Brain microvascular endothelial cell (primary cell): Measurements from ENCODE around the gene SETMAR.

Experiments used
- DNase-seq: peaks from one replicate; pipeline ENCODE4 v3.0.0-alpha.2; 2020
- H3K27ac ChIP-seq: fragments of 250-450 bp; sonication (Bioruptor Pico); 2 replicates; pipeline ENCODE4 v1.5.1; 2020; ENCODE audit warnings: mild to moderate bottlenecking, moderate library complexity
- H3K27me3 ChIP-seq: fragments of 250-450 bp; sonication (Bioruptor Pico); replicated peaks from 2 replicates; pipeline ENCODE4 v1.5.1; 2020; ENCODE audit warnings: mild to moderate bottlenecking
- H3K36me3 ChIP-seq: fragments of 250-450 bp; sonication (Bioruptor Pico); replicated peaks from 2 replicates; pipeline ENCODE4 v1.5.1; 2020; ENCODE audit warnings: mild to moderate bottlenecking
- H3K4me3 ChIP-seq: 2 replicates; pipeline ENCODE4 v1.5.1; 2011; ENCODE audit warnings: low read depth, mild to moderate bottlenecking, control low read depth, low read length, moderate library complexity
- CTCF ChIP-seq: IDR thresholded peaks from 2 replicates; pipeline ENCODE4 v1.5.1; 2011; ENCODE audit warnings: low read depth, mild to moderate bottlenecking, moderate library complexity, low read length, control low read depth, inconsistent platforms; ENCODE audit errors: missing control alignments
- in situ Hi-C: cut with HindIII; loops from 2 replicates; pipeline ENCODE4 v1.10.0; 2017; ENCODE audit warnings: low sequenced_read_pairs, low pct_ligation_motif_present

SETMAR gene

DNA sequence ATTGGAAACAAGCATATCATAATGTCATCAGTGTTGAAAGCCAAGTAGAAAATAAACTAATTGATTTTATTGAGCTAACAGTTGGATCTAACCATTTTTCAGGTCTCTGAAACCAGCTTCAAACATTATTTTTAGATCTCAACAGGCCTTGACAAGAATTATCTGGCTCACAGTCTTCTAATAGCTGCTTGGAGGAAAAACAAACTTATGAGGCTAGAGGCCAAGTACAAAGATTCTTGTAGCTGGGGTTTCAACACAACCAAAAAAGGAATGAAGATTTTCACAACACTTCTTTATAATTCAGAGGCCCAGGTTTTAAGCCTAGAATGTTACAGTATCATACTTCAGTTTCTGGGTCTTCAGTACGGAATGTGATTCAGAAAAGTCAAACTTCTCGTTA lies 3.7 kb downstream of the SETMAR start:
- H3K36me3 ChIP-seq: no peaks in the 10 kb centered on the region
- in situ Hi-C loops: no loop called here
- H3K27me3 ChIP-seq: no peaks in the 10 kb centered on the region

DNA sequence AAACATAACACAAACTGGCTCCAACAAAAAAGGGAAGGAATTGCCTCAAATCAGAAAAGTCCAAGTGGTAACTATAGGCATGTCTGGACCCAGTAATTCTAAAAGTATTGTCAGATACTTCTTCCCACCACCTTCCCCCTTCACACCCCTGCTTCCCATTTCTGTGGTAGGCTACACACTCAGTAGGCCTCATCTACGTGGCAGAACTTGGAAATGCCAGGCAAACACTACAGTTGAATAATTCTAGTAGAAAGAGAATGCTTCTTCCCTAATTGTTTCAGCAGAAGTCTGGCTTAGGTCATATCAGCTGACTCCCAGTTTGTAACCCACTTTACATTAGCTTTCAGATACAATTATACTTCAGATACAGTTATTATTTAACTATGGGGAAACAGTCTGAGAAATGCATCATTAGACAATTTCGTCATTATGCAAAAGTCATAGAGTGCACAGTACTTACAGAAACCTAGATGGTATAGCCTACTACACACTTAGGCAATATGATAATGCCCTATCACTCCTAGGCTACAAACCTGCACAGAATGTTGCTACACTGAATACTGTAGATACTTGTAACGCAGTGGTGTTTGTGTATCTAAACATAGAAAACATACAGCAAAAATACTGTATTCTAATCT lies 6.4 kb downstream of the SETMAR start:
- no peak overlapping the region for H3K4me3 ChIP-seq
- H3K27me3 ChIP-seq: no peaks in the 10 kb centered on the region
- no peak for TF ChIP-seq CTCF
- in situ Hi-C loops: no loop called here
- no peak overlapping the region for H3K27ac ChIP-seq
- no peak for DNase-seq
- H3K36me3 ChIP-seq: no peaks in the 10 kb centered on the region

More for the DNA sequence above, 3.7 kb downstream of the SETMAR start:
- H3K27ac ChIP-seq: no peak overlapping the region
- H3K4me3 ChIP-seq: no peak overlapping the region
- DNase-seq: no peak
- no peak for TF ChIP-seq CTCF

- no peak overlapping the region for H3K27ac ChIP-seq
- H3K36me3 ChIP-seq: no peaks in the 10 kb centered on the region
- DNase-seq: no peak
- H3K4me3 ChIP-seq: no peak overlapping the region
- H3K27me3 ChIP-seq: no peaks in the 10 kb centered on the region
- no peak for TF ChIP-seq CTCF
- in situ Hi-C loops: no loop called here
These were observed 7.8 kb downstream of the SETMAR start for GRCh38 chr3:4310971-4311370.

DNA sequence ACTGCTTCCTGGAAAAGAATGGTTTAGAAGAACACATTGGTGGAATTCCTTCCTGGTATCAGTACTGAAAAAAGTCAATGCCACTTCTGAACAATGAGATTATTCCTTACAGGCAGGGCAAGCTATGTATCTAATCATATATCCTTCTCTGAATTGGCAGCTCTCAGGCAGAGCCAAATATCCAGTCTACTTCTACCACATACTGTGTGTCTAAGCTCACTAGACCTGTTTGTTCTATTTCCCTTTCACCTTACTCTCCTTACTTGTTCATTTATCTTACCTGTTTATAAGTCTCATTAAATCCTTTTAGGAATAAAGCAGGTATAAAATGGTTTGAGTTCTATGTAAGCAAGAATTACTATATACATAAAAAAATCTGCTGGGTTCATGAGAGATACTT lies 8.3 kb downstream of the SETMAR start:
- Histone ChIP-seq H3K27ac (no peak overlapping the region), H3K27me3 (no peaks in the 10 kb centered on the region), H3K36me3 (no peaks in the 10 kb centered on the region), H3K4me3 (no peak overlapping the region)
- DNase-seq: no peak
- in situ Hi-C loops: no loop called here
- no peak for TF ChIP-seq CTCF

- peak; percentile 28 for DNase-seq
- Histone ChIP-seq H3K36me3 (peaks cover 3% of the 10 kb centered on the region), H3K4me3 (no peak overlapping the region), H3K27me3 (no peaks in the 10 kb centered on the region), H3K27ac (peak overlapping the region; percentile 53)
- no peak for TF ChIP-seq CTCF
- in situ Hi-C loops: no loop called here
These were observed 10.6 kb downstream of the SETMAR start for GRCh38 chr3:4313606-4314293.
